GM19468 (cell line): ENCODE measurements around the gene CD1B.
"Not testable (repeated sequence)": the region's sequence is repeated elsewhere in the genome, so short reads cannot be mapped to it uniquely, and the experiment has no call there.

Experiments
- ATAC-seq: cut with Tn5 transposase; IDR thresholded peaks from one replicate; pipeline ENCODE4 v1.9.1; 2021; ENCODE audit warnings: mild to moderate bottlenecking, moderate library complexity, moderate number of reproducible peaks; ENCODE audit not compliant: unreplicated experiment; ENCODE audit errors: extremely low read depth

Gene CD1B

DNA sequence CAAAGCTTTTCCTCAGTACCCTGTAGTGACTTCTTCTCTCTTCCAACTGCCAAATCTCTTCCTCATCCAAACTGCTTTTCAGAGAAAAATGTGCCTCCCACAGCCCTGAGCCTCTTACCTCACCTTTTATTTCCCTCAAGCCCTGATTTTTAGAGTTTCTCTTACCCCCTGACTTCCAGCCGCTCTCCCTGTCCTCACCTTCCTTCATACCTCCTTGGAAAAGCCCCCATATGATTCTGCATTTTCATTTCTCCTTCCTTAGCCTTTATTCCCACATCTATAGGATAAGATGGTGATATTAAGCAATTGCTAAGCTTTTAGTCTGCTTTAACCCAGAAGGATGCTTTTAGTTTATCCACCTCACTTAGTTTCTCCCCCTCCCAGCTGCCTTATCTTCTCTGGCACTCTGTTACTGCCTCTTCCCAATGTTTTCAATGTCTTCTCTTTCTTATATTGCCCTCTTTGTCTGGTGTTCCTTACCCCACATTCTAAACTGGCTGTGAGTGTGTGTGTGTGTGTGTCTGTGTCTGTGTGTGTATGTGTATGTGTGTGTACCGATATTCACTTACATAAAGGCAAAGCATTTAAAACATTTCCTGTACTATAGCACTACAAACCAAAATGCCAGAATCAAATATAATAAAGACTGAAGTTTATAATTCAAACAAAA, at the start of gene CD1B:
TSS of gene CD1B (minus strand) at position 51 of the 670 bp plus-strand sequence. CDS start 108 bp downstream, outside the sequence.
- ATAC-seq, result no peak

DNA sequence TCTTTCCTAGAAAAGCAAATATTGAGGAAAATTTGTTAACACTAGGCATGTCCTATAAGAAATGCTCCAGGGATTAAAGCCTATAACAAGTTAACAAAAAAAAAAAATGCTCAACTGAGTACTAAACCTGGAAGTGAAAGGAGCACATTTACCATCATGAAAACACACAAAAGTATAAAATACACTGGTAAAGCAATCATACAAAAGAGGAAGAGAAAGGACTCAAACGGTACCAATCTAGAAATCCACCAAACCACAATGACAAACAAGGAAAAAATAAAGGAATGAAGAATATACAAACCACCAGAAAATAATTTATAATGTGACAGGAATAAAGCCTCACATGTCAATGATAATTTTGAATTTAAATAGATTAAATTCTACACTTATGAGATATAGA, 43.5 kb upstream of the CD1B start:
- ATAC-seq, result no peak

DNA sequence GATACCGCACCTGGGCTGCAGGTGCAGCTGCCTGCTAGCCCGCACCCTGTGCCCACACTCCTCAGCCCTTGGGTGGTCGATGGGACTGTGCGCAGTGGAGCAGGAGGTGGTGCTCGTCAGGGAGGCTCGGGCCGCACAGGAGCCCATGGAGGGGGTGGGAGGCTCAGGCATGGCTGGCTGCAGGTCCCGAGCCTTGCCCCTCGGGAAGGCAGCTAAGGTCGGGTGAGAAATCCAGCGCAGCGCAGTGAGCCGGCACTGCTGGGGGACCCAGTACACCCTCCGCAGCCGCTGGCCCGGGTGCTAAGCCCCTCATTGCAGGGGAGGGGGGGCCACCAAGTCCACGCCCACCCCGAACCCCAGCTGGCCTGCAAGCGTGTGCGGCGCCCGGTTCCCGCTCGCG, 42.8 kb upstream of the CD1B start:
- ATAC-seq, result not testable (repeated sequence)

DNA sequence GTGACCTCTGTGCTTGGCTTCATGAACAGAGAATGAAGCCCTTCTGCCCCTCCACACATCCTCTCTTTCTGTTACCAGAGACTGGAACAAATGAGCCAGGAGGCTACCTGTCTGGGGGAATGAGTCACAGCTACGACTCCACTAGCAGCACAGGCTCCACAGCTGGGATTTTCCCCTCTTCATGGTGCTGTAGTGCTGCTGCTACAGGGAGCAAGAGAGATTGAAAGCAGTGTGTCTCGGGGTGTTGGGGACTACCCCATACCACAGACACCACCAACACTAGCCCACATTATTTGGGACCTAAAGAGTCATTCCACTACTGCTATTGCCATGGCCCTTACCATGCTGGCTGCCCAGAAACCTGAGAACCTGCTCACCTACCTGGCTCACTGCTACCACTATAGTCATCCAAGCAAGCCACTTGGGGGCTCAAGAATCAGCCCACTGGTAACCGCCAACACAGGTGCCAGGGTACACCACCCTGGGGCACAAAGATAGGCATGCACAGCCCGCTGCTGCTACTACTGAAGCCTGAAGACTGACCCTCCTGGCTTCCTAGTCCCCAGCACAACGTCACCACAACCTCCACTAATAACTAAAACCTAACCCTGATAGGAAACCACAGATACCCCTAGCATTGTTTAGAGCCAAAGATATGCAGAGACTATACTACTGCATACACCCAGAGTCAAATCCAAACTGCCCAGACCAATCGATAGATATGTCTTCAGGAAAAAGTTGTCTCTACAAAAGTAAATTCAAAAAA, 40.0 kb upstream of the CD1B start:
- ATAC-seq, result peak; percentile 80

DNA sequence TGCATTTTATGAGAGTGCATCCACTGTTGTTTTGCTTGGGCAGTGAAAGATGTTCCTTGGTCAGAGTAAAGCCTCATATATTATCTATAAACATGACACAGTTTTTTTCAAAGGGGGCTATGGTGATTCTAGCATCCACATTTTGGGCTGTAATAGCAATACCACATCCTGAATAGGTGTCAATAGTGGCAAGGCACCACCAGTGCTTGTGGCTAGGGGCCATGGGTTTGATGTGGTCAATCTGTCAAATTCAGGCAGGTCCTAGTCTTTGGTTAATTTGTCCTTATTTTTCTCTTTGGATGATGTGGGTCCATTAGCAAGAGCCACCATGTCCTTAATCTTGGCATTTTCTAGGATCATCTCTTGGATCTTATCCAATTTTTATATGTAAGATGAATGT, 35.5 kb upstream of the CD1B start:
- no peak for ATAC-seq

DNA sequence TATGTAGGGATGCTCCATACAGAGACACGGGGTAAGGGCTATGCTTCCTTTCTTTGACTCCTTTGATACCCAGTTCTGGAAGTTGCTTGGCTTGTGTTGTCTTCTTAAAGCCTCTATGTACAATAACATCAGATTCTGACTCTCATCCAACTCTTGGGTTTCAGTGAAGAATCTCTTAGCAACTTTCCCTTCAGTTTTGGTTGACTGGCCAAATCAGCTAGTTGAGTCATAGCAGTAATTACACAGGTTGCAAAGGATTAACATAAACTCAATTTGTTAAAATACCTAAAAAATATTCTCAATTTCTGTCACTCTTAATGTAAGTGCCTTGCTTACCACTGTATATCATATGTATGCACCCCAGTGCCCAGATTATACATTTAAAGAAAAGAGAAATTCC, 31.6 kb upstream of the CD1B start:
- ATAC-seq, result no peak

DNA sequence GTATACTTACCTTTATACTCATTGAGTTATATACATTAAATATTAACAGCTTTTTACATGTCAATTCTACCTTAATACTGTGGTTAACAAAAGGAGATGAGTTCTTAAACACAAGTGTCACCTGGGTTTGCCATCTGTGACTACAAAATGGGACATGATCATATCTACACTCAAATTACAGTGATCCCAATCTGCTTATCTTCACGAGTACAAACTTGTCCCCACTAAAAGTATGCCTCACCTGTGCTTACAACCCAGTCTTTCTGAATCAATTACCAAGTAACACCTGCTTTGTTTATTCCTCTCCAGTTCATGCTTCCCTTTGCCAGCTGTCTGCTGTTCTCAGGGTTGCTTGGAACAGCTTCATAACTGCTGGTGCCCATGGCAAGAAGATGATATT, 31.2 kb upstream of the CD1B start:
- ATAC-seq, result no peak

DNA sequence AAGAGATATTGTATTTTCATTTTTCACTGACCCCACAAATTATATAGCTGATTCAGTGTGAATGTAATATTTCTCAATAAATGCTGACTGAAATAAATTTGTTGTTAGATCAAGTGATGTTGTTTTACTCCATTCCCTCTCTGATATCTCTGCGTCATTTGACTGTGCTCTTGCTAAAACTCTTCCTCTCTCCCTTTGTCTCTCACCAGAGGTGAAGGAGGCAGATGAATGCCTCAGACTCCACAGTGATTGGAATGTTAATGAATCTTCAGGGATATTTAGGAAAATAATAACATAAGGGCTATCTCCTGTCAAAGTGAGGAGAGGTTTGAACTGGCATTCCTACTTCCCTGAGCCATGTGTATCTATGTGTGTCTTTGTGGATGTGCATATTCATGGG, 26.1 kb upstream of the CD1B start:
- ATAC-seq, result no peak

DNA sequence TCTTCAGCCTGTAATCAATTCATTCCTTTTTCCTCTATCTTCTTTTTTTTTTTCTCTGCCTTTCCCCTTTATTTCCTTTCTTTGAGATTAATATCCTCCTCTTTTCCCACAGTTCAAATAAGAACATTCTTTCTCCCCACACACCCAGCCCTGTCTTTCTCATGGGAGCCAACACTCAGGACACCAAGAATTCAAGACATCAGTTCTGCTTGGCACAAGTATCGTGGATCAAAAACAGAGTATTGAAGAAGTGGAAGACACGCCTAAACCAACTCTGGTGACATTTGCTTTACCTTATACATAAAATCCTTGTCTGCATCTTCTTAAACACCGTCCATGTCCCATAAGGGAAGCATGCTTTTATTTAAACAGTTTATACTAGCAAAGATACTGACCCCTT, 25.3 kb upstream of the CD1B start:
- no peak for ATAC-seq

DNA sequence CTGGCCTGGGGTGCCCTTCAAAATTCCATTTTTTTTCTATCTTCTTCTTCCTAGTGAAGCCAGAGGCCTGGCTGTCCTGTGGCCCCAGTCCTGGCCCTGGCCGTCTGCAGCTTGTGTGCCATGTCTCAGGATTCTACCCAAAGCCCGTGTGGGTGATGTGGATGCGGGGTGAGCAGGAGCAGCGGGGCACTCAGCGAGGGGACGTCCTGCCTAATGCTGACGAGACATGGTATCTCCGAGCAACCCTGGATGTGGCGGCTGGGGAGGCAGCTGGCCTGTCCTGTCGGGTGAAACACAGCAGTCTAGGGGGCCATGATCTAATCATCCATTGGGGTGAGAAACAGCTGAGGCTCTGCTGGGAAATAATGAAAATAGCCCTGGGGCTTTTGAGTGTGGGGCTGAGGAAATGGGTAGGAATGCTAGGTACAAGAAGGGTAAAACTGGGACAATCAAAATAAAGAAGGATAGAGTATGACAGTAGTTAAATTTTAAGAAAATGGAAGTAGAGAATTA, 24.5 kb upstream of the CD1B start:
- no peak for ATAC-seq

DNA sequence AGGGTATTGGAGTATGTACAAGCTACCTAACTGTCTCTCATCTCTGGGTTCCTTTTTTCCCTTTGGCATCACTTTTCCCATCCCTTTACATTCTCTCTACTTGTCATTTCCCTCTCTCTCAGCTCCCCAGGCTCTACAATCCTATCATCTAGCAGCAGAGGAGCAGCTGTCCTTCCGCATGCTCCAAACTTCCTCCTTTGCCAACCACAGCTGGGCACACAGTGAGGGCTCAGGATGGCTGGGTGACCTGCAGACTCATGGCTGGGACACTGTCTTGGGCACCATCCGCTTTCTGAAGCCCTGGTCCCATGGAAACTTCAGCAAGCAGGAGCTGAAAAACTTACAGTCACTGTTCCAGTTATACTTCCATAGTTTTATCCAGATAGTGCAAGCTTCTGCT, 22.9 kb upstream of the CD1B start:
- ATAC-seq, result no peak

DNA sequence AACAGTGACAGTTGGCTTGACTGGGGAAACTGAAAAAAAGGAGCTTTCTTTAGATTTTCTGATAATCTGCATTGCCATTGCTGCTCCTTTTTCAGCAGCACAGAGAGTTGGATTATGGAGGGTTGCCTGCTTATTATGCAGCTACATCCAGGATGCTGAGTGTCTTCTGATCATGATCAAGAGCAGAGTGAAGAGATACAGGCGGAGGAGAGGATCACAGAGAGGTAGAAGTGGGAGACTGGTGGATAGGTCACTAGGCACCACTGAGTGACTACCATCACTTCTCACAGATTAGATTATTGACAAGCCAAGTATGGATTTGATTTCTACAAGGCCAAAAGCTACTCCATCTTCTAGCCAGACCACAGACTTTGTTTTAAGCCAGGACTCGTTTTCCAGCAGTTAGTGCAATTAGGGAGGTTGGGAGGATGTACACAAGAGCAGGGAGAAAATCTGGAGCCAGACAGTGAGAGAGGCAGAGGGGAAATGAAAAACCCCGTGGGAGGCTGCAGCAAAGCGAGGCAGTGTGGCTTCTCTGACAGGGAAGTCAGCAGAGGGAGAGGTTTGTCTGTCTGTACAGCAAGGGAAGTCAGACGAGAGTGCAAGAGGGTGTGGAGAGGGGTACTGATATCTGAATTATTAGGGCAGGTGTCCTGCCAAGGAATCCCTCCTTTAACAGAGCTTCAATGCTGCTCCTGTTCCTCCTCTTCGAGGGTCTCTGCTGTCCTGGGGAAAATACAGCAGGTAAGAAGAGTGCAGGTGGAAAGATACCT, 22.2 kb upstream of the CD1B start, which contains the start of gene CD1E:
TSS of gene CD1E (plus strand) at position 592 of the 773 bp plus-strand sequence. CDS start at position 687, 95 bp downstream.
- no peak for ATAC-seq

DNA sequence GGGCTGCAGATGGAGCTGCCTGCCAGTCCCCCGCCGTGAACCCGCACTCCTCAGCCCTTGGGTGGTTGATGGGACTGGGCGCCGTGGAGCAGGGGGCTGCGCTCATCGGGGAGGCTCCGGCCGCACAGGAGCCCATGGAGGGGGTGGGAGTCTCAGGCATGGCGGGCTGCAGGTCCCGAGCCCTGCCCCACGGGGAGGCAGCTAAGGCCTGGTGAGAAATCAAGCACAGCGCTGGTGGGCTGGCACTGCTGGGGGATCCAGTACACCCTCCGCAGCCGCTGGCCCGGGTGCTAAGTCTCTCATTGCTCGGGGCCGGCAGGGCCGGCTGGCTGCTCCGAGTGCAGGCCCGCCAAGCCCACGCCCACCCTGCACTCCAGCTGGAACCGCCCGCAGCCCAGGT, 17.6 kb upstream of the CD1B start:
- not testable (repeated sequence) for ATAC-seq

DNA sequence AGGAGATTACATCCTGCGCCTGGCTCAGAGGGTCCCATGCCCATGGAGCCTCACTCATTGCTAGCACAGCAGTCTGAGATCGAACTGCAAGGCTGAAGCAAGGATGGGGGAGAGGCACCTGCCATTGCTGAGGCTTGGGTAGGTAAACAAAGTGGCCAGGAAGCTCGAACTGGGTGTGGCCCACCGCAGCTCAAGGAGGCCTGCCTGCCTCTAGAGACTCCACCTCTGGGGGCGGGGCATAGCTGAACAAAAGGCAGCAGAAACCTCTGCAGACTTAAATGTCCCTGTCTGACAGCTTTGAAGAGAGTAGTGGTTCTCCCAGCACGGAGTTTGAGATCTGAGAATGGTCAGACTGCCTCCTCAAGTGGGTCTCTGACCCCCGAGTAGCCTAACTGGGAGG, 5.1 kb upstream of the CD1B start:
- ATAC-seq, result not testable (repeated sequence)

DNA sequence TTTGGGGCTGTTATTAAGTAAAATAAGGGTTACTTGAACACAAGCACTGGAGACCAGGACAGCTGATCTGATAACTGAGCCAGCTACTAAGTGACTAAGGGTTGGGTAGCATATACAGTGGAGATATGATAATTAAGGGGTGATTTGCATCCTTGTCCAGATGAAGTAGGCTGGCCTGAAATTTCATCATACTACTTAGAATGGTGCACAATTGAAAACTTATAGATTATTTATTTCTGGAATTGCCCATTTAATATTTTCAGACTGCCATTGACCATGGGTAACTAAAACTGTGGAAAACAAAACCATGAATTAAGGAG, 3.8 kb upstream of the CD1B start:
- ATAC-seq, result no peak

DNA sequence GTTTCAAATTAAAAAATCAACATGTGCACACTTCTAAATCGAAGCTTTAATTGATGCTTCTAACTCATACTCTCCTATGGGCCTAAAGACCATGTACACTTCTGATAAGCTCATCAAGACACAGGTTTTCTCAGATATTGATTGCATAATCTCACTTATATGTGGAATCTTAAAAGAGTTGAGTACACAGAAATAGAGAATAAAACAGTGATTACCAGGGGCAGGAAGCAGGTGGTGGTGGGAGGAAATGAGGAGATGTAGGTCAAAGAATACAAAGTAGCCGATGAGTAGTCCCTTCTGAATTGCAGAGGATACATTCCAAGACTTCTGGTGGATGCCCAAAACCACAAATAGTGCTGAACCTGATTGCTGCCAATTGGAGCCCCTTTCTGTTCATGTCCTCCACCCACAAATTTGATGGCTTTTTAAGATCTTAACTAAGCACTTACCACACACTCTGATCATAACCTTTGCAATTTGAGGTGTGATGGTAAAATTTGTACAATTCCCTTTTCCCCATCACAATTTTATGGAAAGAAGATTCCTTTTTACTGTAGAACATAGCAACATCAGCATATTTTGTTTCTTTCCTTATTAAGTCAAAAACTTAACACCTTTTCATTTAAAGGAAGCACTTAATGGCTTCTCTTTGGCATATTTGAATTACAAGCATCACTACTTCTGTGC, 3.3 kb upstream of the CD1B start:
- no peak for ATAC-seq

DNA sequence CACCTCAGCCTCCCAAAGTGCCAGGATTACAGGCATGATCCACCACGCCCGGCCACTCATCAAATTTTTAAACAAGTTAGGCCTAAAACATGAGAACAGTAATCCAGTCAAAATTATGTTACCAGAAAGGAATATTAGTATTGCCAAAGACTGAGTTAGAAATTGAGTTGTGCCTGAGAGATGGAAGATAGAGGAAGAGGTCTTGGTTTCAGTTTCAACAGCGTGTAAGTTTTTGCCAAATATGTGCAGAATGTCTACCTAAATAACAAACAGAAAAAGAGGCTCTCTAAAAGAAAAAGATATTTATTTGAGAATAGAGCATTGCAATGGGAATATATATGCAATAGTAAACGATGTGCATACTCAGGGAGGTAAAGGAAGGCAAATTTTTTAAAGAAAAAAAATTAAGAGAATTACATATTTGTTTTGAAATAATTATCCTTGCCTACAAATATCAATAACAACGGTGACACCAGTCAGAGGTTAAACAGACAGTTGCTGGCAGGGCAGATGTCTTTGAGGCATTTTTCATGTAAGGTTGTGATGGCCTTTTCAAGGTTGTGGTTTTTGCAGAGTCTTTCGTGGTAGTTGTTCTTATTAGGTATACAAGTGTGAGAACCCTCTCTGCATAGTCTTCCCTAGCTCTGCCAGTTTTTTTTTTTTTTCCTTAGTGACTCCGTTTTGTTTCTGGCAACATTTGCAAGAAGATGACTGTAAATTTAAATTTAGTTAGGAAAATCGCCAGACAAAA, 2.2 kb upstream of the CD1B start:
- ATAC-seq, result no peak

DNA sequence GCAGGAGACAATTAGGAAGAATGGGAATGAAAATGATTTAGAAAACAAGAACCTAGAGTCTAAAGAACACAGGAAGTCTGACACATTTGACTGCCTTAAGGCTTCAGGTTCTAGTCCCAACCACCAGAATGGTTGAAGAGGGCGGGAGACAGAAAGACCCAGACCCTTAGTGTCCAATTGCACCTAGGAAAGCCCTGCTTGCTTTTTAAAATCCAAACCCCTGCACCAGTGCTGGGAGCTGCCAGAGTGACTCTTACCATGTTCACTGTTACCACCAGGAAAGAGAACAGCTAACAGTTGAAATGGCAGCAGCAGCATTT, 265 bp downstream of the CD1B start:
- ATAC-seq, result no peak

DNA sequence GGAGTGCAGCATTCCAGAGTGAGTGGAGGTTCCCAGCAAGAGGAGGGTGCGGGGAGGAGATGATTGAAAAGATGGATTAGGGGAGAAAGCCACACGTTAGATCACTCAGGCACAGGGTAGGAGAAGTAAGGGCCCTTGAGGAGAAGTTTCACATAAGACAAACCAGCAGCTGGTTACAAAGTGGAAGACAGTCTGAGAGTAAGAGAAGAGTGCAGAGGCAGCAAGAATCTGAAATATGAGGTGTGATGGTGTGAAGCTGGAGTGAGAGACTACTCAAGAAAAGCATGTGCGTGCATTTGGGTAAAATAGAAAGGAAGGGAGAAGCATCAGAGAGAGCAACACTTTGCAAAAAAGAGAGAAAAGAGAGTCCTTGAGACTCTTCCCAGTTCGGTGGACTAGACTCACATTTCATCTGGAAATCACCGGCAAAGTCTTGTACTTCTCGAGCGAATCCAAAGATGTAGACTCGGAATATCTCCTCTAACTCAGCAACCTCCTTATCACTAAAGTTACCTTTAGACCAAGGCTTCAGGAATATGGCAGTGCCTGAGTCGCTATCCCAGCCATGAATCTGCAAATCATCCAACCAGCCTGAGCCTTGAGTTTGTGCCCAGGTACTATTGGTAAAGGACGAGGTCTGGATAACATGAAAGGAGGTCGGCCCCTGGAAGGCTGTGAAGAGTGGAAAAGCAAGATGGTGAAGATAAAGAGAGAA, 783 bp downstream of the CD1B start:
- ATAC-seq, result no peak
